Subcutaneous abdominal adipose tissue (tissue), 5 donors: ENCODE data around the gene CXXC1.
"Not testable (repeated sequence)": the region's sequence is repeated elsewhere in the genome, so short reads cannot be mapped to it uniquely, and the experiment has no call there.

Experiments
- H3K27ac ChIP-seq: one replicate; pipeline ENCODE4 v1.7.0; 2013; ENCODE audit warnings: low read depth, mild to moderate bottlenecking, inconsistent platforms, low read length, moderate library complexity
- H3K27me3 ChIP-seq, 5 donors: one replicate each; pipeline ENCODE4 v1.7.0; 2013; ENCODE audit warnings: low read length in 5 of 5, inconsistent platforms in 1 of 5; ENCODE audit not compliant: control insufficient read depth in 5 of 5, insufficient read depth in 4 of 5
- H3K36me3 ChIP-seq, 5 donors: one replicate each; pipeline ENCODE4 v1.7.0; 2013; ENCODE audit warnings: low read length in 5 of 5; ENCODE audit not compliant: control insufficient read depth in 5 of 5, insufficient read depth in 5 of 5
- H3K4me1 ChIP-seq, 5 donors: one replicate each; pipeline ENCODE4 v1.7.0; 2013; ENCODE audit warnings: low read length in 5 of 5, mild to moderate bottlenecking in 3 of 5, moderate library complexity in 1 of 5; ENCODE audit not compliant: control insufficient read depth in 5 of 5, insufficient read depth in 5 of 5
- H3K4me3 ChIP-seq, 5 donors: one replicate each; pipeline ENCODE4 v1.7.0; 2013; ENCODE audit warnings: low read length in 5 of 5, low read depth in 1 of 5
- H3K9ac ChIP-seq, 5 donors: one replicate each; pipeline ENCODE4 v1.7.0; 2013; ENCODE audit warnings: low read length in 5 of 5, mild to moderate bottlenecking in 4 of 5, moderate library complexity in 3 of 5
- H3K9me3 ChIP-seq, 5 donors: one replicate each; pipeline ENCODE4 v1.7.0; 2013; ENCODE audit warnings: low read length in 5 of 5; ENCODE audit not compliant: control insufficient read depth in 5 of 5
- donor health status: healthy.
- donor health status: healthy.
- donor health status: healthy.
- donor health status: healthy.
- donor health status: healthy.

The CXXC1 gene

DNA sequence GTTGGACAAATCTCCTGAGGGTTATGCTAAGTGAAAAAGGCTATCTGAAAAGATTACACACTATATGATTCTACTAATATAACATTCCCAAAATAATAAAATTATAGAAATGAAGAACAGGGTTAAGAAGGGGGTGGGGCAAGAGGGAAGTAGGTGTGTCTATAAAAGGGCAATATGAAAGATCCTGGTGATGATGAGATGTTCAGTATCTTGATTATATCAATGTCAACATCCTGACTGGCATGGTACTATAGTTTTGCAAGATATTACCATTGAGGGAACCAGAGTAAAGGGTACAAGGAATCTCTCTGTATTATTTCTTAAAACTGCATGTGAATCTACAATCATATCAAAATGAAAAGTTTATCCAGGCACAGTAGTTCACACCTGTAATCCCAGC is 37.9 kb downstream of the CXXC1 start:
- Histone ChIP-seq H3K9ac (no peak overlapping the region), H3K27me3 (no peaks in the 10 kb centered on the region), H3K4me3 (no peak overlapping the region), H3K27ac (no peak overlapping the region), H3K36me3 (no peaks in the 10 kb centered on the region), H3K4me1 (no peaks in the 10 kb centered on the region), H3K9me3 (no peaks in the 10 kb centered on the region)

DNA sequence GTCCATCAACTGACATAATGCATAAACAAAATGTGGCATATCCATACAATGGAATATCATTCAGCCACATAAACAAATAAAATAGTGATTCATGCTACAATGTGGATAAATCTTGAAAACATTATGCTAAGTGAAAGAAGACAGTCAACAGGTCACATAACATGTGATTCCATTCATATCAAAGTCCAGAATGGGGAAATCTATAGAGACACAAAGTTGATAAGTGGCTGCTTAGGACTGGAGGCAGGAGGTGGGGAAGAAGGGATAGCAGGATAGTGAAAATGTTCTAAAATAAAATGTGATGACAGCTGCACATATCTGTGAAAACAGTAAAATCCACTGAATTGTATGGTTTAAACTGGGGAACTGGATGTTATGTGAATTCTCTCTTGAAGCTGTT is 39.9 kb downstream of the CXXC1 start:
- Histone ChIP-seq H3K4me1 (no peaks in the 10 kb centered on the region), H3K9me3 (no peaks in the 10 kb centered on the region), H3K4me3 (no peak overlapping the region), H3K27me3 (no peaks in the 10 kb centered on the region), H3K36me3 (no peaks in the 10 kb centered on the region), H3K27ac (no peak overlapping the region), H3K9ac (no peak overlapping the region)

DNA sequence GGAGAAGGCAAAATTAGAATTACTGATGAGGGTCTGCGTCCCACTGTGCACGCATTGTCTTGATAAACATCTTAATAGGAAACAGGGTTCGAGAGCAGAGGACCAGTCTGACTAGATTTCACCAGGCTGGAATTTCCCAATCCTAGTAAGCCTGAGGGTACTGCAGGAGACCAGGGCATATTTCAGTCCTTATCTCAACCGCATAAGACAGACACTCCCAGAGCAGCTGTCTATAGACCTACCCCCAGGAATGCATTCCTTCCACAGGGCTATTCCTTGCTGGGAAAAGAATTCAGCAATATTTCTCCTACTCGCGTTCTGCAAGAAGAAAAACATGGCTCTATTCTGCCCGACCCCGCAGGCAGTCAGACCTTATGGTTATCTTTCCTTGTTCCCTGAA is 45.7 kb downstream of the CXXC1 start:
- not testable (repeated sequence) for H3K9me3 ChIP-seq, H3K4me3 ChIP-seq, H3K27me3 ChIP-seq, H3K36me3 ChIP-seq, H3K27ac ChIP-seq, H3K9ac ChIP-seq, H3K4me1 ChIP-seq

DNA sequence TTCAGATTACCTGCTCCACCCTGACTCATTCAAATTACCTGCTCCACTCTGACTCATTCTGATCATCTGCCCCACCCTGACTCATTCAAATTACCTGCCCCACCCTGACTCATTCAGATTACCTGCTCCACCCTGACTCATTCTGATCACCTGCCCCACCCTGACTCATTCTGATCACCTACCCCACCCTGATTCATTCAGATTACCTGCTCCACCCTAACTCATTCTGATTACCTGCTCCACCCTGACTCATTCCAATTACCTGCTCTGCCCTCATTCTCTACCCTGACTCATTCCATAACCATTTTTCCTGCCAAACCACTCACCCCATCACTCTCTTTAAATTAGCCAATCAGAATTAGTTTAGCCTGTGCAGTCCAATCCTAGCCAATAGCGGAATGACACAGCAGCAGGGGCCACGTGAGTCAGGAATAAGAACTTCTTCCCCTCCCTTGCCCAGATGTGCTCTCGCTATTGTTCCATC is 47.4 kb downstream of the CXXC1 start:
- Histone ChIP-seq H3K27ac (no peak overlapping the region), H3K4me3 (no peak overlapping the region), H3K36me3 (no peaks in the 10 kb centered on the region), H3K27me3 (no peaks in the 10 kb centered on the region), H3K4me1 (no peaks in the 10 kb centered on the region), H3K9ac (no peak overlapping the region), H3K9me3 (peaks cover 0 to 5% (median 3%) of the 10 kb centered on the region in 5 donors)

DNA sequence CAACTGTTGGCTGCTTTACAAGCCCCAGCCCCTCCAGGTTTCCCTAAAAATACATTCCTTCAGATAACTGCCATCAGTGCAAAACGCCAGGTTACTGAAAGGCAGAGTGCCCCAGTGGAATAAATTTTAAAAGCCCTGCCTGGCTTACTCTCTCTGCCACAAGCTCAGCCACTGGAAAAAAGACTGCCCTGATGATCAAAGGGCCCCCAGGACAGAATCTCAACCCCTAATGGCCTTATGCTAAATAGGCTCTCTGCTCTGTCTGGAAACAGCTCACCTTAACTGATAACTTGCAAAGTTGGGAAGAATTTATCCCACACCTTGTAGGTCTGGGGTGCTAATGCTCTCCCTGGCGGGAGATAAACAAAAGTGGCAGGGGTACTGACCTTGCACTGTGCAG is 55.1 kb downstream of the CXXC1 start:
- no peak overlapping the region for H3K9ac ChIP-seq
- no peak overlapping the region for H3K27ac ChIP-seq
- H3K4me3 ChIP-seq = no peak overlapping the region
- no peaks in the 10 kb centered on the region for H3K36me3 ChIP-seq
- H3K4me1 ChIP-seq = no peaks in the 10 kb centered on the region
- H3K9me3 ChIP-seq = no peaks in the 10 kb centered on the region
- H3K27me3 ChIP-seq = no peaks in the 10 kb centered on the region
